ENCODE data around the gene SESN1.

DNA sequence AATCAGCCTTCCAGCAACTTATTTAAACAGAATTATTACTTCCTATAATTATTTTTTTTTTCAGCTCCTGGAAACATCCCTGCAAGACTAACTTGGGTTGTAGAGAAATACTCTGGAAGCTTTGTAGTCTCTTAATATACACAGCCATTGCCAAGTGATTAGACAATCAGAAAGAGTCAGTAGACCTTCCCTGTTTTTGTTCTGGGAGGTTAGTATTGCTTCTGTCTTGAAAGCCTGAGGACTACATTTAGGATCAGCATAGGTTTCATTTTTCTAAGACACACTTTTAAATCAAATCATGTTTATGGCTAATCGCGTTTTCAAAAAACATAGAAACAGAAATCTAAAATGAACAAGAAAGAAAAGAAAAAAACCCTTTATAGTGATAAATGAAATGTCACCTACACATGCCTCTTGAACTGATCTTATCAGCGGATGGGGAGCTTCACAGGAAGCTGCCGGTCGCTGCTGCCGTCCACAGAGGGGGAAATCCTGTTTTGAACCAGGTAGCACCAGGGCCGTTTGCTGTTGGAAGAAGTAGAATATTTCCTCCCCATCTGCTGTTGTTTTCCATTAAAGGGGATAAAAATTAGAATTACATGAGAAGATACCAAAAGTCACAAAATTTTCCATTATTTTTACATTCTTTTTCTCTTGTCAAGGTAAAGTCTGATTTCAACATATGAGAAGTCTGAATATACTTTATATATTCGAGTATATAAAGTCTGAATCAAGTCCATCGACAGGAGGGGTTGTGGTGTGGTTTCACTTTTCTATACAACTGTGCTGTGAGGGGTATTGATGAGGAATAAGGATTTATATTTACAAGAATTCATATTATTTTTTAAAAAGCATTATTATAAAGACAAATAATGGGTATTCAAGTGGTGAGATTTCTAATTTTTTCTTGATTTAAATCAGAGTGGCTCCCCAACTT, 151.8 kb downstream of the SESN1 start:
- TF ChIP-seq CTCF (IDR thresholded peaks at IDR 0.05; ENCODE audit: borderline replicate concordance, extremely low read depth, low read length, poor library complexity, severe bottlenecking) (no peak), EZH2 (IDR thresholded peaks at IDR 0.05; ENCODE audit: borderline replicate concordance, low read depth, low read length, severe bottlenecking) (no peak)

Measured in DND-41 (cell line).